GM23338 (cell line): ENCODE data around the gene CLK3. TPM values are rescaled to one million over a fixed set of nuclear protein-coding genes. Genes with fewer than 3 reads are reported as not detected.

Source experiments
- ATAC-seq: fragments of 200-7000 bp; cut with Tn5 transposase; 3 replicates; pipeline ENCODE4 v1.9.1; 2020
- DNase-seq: peaks from one replicate; pipeline ENCODE4 v3.0.0-alpha.2; 2015; ENCODE audit warnings: low spot score
- H2AFZ ChIP-seq: fragments of 200-600 bp; sonication (generic); 2 replicates; pipeline ENCODE4 v1.8.0; 2016; ENCODE audit warnings: antibody characterized with exemption, mild to moderate bottlenecking, moderate library complexity
- H3F3A ChIP-seq: fragments of 200-600 bp; sonication (generic); replicated peaks from 2 replicates; pipeline ENCODE4 v1.8.0; 2017; ENCODE audit warnings: antibody characterized with exemption, mixed run types, low read depth
- H3K27ac ChIP-seq: fragments of 200-600 bp; sonication (generic); 2 replicates; pipeline ENCODE4 v1.6.1; 2016; ENCODE audit warnings: low read depth
- H3K27me3 ChIP-seq: fragments of 200-600 bp; sonication (generic); 2 replicates; pipeline ENCODE4 v1.8.0; 2016; ENCODE audit warnings: mild to moderate bottlenecking, mixed run types, moderate library complexity; ENCODE audit not compliant: insufficient read depth
- H3K36me3 ChIP-seq: fragments of 200-600 bp; sonication (generic); 2 replicates; pipeline ENCODE4 v1.8.0; 2016; ENCODE audit warnings: mild to moderate bottlenecking; ENCODE audit not compliant: insufficient read depth
- H3K4me1 ChIP-seq: fragments of 200-600 bp; sonication (generic); 2 replicates; pipeline ENCODE4 v1.8.0; 2016; ENCODE audit warnings: mild to moderate bottlenecking, moderate library complexity; ENCODE audit not compliant: insufficient read depth
- H3K4me2 ChIP-seq: fragments of 200-600 bp; sonication (generic); 2 replicates; pipeline ENCODE4 v1.7.1; 2017; ENCODE audit warnings: mixed run types
- H3K4me3 ChIP-seq: fragments of 200-600 bp; sonication (generic); 2 replicates; pipeline ENCODE4 v1.6.1; 2016; ENCODE audit warnings: mixed run types
- H3K79me2 ChIP-seq: fragments of 200-600 bp; sonication (generic); replicated peaks from 2 replicates; pipeline ENCODE4 v1.8.0; 2017; ENCODE audit warnings: mild to moderate bottlenecking; ENCODE audit not compliant: insufficient read depth
- H3K9me2 ChIP-seq: fragments of 200-600 bp; sonication (generic); 2 replicates; pipeline ENCODE4 v1.8.0; 2017; ENCODE audit not compliant: insufficient read depth
- H4K20me1 ChIP-seq: fragments of 200-600 bp; sonication (generic); replicated peaks from 2 replicates; pipeline ENCODE4 v1.8.0; 2017; ENCODE audit warnings: mild to moderate bottlenecking; ENCODE audit not compliant: insufficient read depth
- H3K27ac Mint-ChIP-seq: 2 replicates; pipeline ENCODE4 v1.8.0; 2020; ENCODE audit warnings: inconsistent platforms, mild to moderate bottlenecking, moderate library complexity, mixed read lengths
- H3K27me3 Mint-ChIP-seq: 3 replicates; pipeline ENCODE4 v1.8.0; 2022; ENCODE audit warnings: low read depth, mild to moderate bottlenecking, moderate library complexity, mixed read lengths, inconsistent platforms; ENCODE audit not compliant: insufficient read depth, poor library complexity
- H3K36me3 Mint-ChIP-seq: 3 replicates; pipeline ENCODE4 v1.8.0; 2021; ENCODE audit warnings: low read depth, mild to moderate bottlenecking, inconsistent platforms, moderate library complexity, mixed read lengths
- H3K4me1 Mint-ChIP-seq: 3 replicates; pipeline ENCODE4 v1.8.0; 2020; ENCODE audit warnings: mild to moderate bottlenecking, inconsistent platforms, mixed read lengths
- H3K4me3 Mint-ChIP-seq: 3 replicates; pipeline ENCODE4 v1.8.0; 2021; ENCODE audit warnings: moderate library complexity, mild to moderate bottlenecking, inconsistent platforms, mixed read lengths
- H3K9me3 Mint-ChIP-seq: 3 replicates; pipeline ENCODE4 v1.8.0; 2020; ENCODE audit warnings: moderate library complexity, mild to moderate bottlenecking, inconsistent platforms, mixed read lengths
- CREB1 ChIP-seq: fragments of 250-450 bp; sonication (Bioruptor Pico); IDR thresholded peaks from 2 replicates; pipeline ENCODE4 v1.5.0; 2020; ENCODE audit warnings: low read depth, mild to moderate bottlenecking, moderate library complexity
- EZH2 ChIP-seq: fragments of 200-600 bp; sonication (generic); IDR thresholded peaks from one replicate; pipeline ENCODE4 v1.8.0; 2017; ENCODE audit warnings: antibody characterized with exemption, mild to moderate bottlenecking, low read depth; ENCODE audit not compliant: unreplicated experiment
- EZH2phosphoT487 ChIP-seq: fragments of 200-600 bp; sonication (generic); IDR thresholded peaks from one replicate; pipeline ENCODE4 v1.8.1; 2018; ENCODE audit warnings: antibody characterized with exemption; ENCODE audit not compliant: unreplicated experiment
- NANOG ChIP-seq: IDR thresholded peaks from 2 replicates; pipeline ENCODE4 v1.6.1; 2016; ENCODE audit warnings: antibody characterized with exemption, borderline replicate concordance
- STAT1 ChIP-seq: IDR thresholded peaks from one replicate; pipeline ENCODE4 v1.6.1; 2016; ENCODE audit warnings: antibody characterized with exemption; ENCODE audit not compliant: unreplicated experiment
- ZNF114 ChIP-seq: fragments of 250-450 bp; sonication (Bioruptor Pico); IDR thresholded peaks from 2 replicates; pipeline ENCODE4 v1.5.0; 2020; ENCODE audit warnings: mild to moderate bottlenecking, moderate library complexity
- ZNF331 ChIP-seq: fragments of 250-450 bp; sonication (Bioruptor Pico); IDR thresholded peaks from 2 replicates; pipeline ENCODE4 v1.5.0; 2020; ENCODE audit warnings: low read depth, mild to moderate bottlenecking, moderate library complexity
- polyA plus RNA-seq: library from polyadenylated mRNA; unstranded; fragments of >200 nt; fragmentation: Nextera tagmentation; extraction: Ambion mirVana; gene quantifications from 2 replicates; pipeline ENCODE4 v1.2.1, GENCODE V29; 2016
- total RNA-seq: library from RNA; depleted of rRNA; stranded (reverse); fragments of >200 nt; shearing (Covaris generic); gene quantifications from 2 replicates; pipeline ENCODE4 v1.2.3, GENCODE V29; 2014
- TF ChIP-seq, protein P1 (sequence below): fragments of 250-450 bp; sonication (Bioruptor Pico); IDR thresholded peaks from 2 replicates; pipeline ENCODE4 v1.5.0; 2020; ENCODE audit warnings: mild to moderate bottlenecking, moderate library complexity
- TF ChIP-seq, protein P2 (sequence below), 2 experiments: fragments of 200-600 bp in 1 of 2; sonication (generic) in 1 of 2; conservative IDR thresholded peaks; 2 replicates each; pipeline versions ENCODE4 v1.5.1 to v1.6.1; 2016 to 2017; ENCODE audit warnings: antibody characterized with exemption in 2 of 2, low read depth in 2 of 2, mild to moderate bottlenecking in 2 of 2, moderate library complexity in 1 of 2
- TF ChIP-seq, protein P3 (sequence below): IDR thresholded peaks from one replicate; pipeline ENCODE4 v1.6.1; 2018; ENCODE audit warnings: antibody characterized with exemption; ENCODE audit not compliant: unreplicated experiment

The CLK3 gene
- total and polyA plus RNA-seq, 2 experiments from 2014 or later, result 40.7 to 67.7 TPM

DNA sequence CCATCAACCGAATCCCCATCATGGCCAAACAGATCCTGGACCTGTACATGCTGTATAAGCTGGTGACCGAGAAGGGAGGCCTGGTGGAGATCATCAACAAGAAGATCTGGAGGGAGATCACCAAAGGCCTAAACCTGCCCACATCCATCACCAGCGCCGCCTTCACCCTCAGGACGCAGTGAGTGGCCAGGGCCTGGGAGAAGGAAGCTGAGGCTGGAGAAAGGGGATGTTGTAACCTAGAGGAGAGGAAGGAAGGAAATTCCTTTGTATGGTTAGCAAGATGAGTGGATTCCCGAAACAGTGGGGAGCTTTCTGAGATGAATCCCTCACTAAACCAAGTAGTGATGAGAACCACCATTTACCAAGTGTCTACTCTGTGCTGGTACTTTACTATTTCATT is 25.8 kb upstream of the CLK3 start (continued):
- TF ChIP-seq STAT1, result no peak
- TF ChIP-seq EZH2, result no peak
- TF ChIP-seq, protein P1, sequence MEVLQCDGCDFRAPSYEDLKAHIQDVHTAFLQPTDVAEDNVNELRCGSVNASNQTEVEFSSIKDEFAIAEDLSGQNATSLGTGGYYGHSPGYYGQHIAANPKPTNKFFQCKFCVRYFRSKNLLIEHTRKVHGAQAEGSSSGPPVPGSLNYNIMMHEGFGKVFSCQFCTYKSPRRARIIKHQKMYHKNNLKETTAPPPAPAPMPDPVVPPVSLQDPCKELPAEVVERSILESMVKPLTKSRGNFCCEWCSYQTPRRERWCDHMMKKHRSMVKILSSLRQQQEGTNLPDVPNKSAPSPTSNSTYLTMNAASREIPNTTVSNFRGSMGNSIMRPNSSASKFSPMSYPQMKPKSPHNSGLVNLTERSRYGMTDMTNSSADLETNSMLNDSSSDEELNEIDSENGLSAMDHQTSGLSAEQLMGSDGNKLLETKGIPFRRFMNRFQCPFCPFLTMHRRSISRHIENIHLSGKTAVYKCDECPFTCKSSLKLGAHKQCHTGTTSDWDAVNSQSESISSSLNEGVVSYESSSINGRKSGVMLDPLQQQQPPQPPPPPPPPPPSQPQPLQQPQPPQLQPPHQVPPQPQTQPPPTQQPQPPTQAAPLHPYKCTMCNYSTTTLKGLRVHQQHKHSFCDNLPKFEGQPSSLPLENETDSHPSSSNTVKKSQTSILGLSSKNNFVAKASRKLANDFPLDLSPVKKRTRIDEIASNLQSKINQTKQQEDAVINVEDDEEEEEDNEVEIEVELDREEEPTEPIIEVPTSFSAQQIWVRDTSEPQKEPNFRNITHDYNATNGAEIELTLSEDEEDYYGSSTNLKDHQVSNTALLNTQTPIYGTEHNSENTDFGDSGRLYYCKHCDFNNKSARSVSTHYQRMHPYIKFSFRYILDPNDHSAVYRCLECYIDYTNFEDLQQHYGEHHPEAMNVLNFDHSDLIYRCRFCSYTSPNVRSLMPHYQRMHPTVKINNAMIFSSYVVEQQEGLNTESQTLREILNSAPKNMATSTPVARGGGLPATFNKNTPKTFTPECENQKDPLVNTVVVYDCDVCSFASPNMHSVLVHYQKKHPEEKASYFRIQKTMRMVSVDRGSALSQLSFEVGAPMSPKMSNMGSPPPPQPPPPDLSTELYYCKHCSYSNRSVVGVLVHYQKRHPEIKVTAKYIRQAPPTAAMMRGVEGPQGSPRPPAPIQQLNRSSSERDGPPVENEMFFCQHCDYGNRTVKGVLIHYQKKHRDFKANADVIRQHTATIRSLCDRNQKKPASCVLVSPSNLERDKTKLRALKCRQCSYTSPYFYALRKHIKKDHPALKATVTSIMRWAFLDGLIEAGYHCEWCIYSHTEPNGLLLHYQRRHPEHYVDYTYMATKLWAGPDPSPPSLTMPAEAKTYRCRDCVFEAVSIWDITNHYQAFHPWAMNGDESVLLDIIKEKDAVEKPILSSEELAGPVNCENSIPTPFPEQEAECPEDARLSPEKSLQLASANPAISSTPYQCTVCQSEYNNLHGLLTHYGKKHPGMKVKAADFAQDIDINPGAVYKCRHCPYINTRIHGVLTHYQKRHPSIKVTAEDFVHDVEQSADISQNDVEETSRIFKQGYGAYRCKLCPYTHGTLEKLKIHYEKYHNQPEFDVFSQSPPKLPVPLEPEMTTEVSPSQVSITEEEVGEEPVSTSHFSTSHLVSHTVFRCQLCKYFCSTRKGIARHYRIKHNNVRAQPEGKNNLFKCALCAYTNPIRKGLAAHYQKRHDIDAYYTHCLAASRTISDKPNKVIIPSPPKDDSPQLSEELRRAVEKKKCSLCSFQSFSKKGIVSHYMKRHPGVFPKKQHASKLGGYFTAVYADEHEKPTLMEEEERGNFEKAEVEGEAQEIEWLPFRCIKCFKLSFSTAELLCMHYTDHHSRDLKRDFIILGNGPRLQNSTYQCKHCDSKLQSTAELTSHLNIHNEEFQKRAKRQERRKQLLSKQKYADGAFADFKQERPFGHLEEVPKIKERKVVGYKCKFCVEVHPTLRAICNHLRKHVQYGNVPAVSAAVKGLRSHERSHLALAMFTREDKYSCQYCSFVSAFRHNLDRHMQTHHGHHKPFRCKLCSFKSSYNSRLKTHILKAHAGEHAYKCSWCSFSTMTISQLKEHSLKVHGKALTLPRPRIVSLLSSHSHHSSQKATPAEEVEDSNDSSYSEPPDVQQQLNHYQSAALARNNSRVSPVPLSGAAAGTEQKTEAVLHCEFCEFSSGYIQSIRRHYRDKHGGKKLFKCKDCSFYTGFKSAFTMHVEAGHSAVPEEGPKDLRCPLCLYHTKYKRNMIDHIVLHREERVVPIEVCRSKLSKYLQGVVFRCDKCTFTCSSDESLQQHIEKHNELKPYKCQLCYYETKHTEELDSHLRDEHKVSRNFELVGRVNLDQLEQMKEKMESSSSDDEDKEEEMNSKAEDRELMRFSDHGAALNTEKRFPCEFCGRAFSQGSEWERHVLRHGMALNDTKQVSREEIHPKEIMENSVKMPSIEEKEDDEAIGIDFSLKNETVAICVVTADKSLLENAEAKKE (CRISPR knock-in tag), result no peak

DNA sequence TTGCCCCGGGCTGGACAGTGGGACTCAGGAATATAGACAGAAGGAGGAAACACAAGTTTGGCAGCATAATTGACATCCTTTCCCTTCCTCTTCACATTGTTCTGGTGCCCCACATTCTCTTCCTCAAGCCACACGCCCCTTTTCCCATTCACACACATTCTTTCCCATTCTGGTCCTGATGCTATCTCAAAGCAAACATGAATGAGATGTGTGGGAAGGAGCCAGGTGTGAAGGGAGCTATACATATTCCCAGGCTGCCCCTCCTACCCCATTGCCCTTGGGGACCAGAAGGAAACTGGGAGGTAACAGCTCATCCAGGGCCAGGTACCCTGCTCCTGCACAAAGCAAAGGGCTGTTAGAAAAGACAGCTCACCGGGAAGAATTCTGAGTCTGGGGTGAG is 23.4 kb upstream of the CLK3 start:
- Mint-ChIP-seq H3K4me1 (peaks cover 18% of the 10 kb centered on the region), H3K27ac (no peak overlapping the region), H3K36me3 (peaks cover 72% of the 10 kb centered on the region), H3K27me3 (peaks cover 3% of the 10 kb centered on the region), H3K4me3 (no peak overlapping the region), H3K9me3 (no peaks in the 10 kb centered on the region)
- no peak for DNase-seq
- H3K4me2 ChIP-seq, result no peak overlapping the region
- H3K27ac ChIP-seq, result no peak overlapping the region
- H3K36me3 ChIP-seq, result peaks cover 26% of the 10 kb centered on the region
- peaks cover 22% of the 10 kb centered on the region for H4K20me1 ChIP-seq
- H2AFZ ChIP-seq, result no peak overlapping the region
- H3K79me2 ChIP-seq, result no peaks in the 10 kb centered on the region
- peaks cover 24% of the 10 kb centered on the region for H3F3A ChIP-seq
- H3K4me1 ChIP-seq, result peaks cover 16% of the 10 kb centered on the region
- no peak for ATAC-seq
- H3K4me3 ChIP-seq, result no peak overlapping the region
- H3K27me3 ChIP-seq, result no peaks in the 10 kb centered on the region
- no peaks in the 10 kb centered on the region for H3K9me2 ChIP-seq
- TF ChIP-seq EZH2phosphoT487 (no peak), ZNF331 (no peak), ZNF114 (CRISPR knock-in tag) (no peak), NANOG (no peak), CREB1 (CRISPR knock-in tag) (no peak)
- TF ChIP-seq, protein P2, sequence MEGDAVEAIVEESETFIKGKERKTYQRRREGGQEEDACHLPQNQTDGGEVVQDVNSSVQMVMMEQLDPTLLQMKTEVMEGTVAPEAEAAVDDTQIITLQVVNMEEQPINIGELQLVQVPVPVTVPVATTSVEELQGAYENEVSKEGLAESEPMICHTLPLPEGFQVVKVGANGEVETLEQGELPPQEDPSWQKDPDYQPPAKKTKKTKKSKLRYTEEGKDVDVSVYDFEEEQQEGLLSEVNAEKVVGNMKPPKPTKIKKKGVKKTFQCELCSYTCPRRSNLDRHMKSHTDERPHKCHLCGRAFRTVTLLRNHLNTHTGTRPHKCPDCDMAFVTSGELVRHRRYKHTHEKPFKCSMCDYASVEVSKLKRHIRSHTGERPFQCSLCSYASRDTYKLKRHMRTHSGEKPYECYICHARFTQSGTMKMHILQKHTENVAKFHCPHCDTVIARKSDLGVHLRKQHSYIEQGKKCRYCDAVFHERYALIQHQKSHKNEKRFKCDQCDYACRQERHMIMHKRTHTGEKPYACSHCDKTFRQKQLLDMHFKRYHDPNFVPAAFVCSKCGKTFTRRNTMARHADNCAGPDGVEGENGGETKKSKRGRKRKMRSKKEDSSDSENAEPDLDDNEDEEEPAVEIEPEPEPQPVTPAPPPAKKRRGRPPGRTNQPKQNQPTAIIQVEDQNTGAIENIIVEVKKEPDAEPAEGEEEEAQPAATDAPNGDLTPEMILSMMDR (conservative IDR thresholded peaks at IDR 0.05; ENCODE audit: low read depth in 2 of 2), result no peak
- TF ChIP-seq, protein P3, sequence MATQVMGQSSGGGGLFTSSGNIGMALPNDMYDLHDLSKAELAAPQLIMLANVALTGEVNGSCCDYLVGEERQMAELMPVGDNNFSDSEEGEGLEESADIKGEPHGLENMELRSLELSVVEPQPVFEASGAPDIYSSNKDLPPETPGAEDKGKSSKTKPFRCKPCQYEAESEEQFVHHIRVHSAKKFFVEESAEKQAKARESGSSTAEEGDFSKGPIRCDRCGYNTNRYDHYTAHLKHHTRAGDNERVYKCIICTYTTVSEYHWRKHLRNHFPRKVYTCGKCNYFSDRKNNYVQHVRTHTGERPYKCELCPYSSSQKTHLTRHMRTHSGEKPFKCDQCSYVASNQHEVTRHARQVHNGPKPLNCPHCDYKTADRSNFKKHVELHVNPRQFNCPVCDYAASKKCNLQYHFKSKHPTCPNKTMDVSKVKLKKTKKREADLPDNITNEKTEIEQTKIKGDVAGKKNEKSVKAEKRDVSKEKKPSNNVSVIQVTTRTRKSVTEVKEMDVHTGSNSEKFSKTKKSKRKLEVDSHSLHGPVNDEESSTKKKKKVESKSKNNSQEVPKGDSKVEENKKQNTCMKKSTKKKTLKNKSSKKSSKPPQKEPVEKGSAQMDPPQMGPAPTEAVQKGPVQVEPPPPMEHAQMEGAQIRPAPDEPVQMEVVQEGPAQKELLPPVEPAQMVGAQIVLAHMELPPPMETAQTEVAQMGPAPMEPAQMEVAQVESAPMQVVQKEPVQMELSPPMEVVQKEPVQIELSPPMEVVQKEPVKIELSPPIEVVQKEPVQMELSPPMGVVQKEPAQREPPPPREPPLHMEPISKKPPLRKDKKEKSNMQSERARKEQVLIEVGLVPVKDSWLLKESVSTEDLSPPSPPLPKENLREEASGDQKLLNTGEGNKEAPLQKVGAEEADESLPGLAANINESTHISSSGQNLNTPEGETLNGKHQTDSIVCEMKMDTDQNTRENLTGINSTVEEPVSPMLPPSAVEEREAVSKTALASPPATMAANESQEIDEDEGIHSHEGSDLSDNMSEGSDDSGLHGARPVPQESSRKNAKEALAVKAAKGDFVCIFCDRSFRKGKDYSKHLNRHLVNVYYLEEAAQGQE, result no peak
